Effector CD8-positive, alpha-beta T cell (primary cell): Measurements from ENCODE around the gene RESP18.

Experiments
- DNase-seq: peaks from one replicate; lab custom pipeline; 2025; lab: John Stamatoyannopoulos, UW

The RESP18 gene

GRCh38 chr2:219277703-219278654 is 54.6 kb downstream of the RESP18 start:
- peak; percentile 64 for DNase-seq
